ENCODE measurements around the gene RNF187.

RNF187 gene

GRCh38 chr1:228541725-228542124 is 54.5 kb downstream of the RNF187 start:
- Histone ChIP-seq H3K4me1 (ENCODE audit: control insufficient read depth, insufficient read depth, low read length) (no peaks in the 10 kb centered on the region), H3K4me3 (ENCODE audit: low read length) (no peak overlapping the region), H3K27me3 (replicated peaks; ENCODE audit: control insufficient read depth, insufficient read depth, low read length) (peaks cover 12% of the 10 kb centered on the region), H3K36me3 (ENCODE audit: control insufficient read depth, insufficient read depth, low read length, severe bottlenecking) (no peaks in the 10 kb centered on the region), H3K9me3 (ENCODE audit: control insufficient read depth, low read length) (peaks cover 14% of the 10 kb centered on the region), H3K9ac (ENCODE audit: low read length) (no peak overlapping the region)
- no peak for DNase-seq (ENCODE audit: low read depth)

- no peaks in the 10 kb centered on the region for H3K36me3 ChIP-seq (ENCODE audit: control insufficient read depth, insufficient read depth, low read length, severe bottlenecking)
- H3K9ac ChIP-seq (ENCODE audit: low read length), result no peak overlapping the region
- H3K27me3 ChIP-seq (replicated peaks; ENCODE audit: control insufficient read depth, insufficient read depth, low read length), result peaks cover 12% of the 10 kb centered on the region
- peaks cover 7% of the 10 kb centered on the region for H3K9me3 ChIP-seq (ENCODE audit: control insufficient read depth, low read length)
- H3K4me3 ChIP-seq (ENCODE audit: low read length), result no peak overlapping the region
- DNase-seq (ENCODE audit: low read depth), result no peak
- no peaks in the 10 kb centered on the region for H3K4me1 ChIP-seq (ENCODE audit: control insufficient read depth, insufficient read depth, low read length)
These were observed 55.2 kb downstream of the RNF187 start for GRCh38 chr1:228542376-228542775.

GRCh38 chr1:228542981-228543380 is 55.8 kb downstream of the RNF187 start:
- Histone ChIP-seq H3K9ac (ENCODE audit: low read length) (no peak overlapping the region), H3K36me3 (ENCODE audit: control insufficient read depth, insufficient read depth, low read length, severe bottlenecking) (no peaks in the 10 kb centered on the region), H3K4me1 (ENCODE audit: control insufficient read depth, insufficient read depth, low read length) (no peaks in the 10 kb centered on the region), H3K9me3 (ENCODE audit: control insufficient read depth, low read length) (peaks cover 3% of the 10 kb centered on the region), H3K4me3 (ENCODE audit: low read length) (no peak overlapping the region), H3K27me3 (replicated peaks; ENCODE audit: control insufficient read depth, insufficient read depth, low read length) (peaks cover 12% of the 10 kb centered on the region)
- DNase-seq (ENCODE audit: low read depth), result no peak

GRCh38 chr1:228543396-228543795 is 56.2 kb downstream of the RNF187 start:
- no peak for DNase-seq (ENCODE audit: low read depth)
- H3K9ac ChIP-seq (ENCODE audit: low read length), result no peak overlapping the region
- no peaks in the 10 kb centered on the region for H3K36me3 ChIP-seq (ENCODE audit: control insufficient read depth, insufficient read depth, low read length, severe bottlenecking)
- no peaks in the 10 kb centered on the region for H3K9me3 ChIP-seq (ENCODE audit: control insufficient read depth, low read length)
- H3K27me3 ChIP-seq (replicated peaks; ENCODE audit: control insufficient read depth, insufficient read depth, low read length), result peaks cover 12% of the 10 kb centered on the region
- H3K4me3 ChIP-seq (ENCODE audit: low read length), result no peak overlapping the region
- H3K4me1 ChIP-seq (ENCODE audit: control insufficient read depth, insufficient read depth, low read length), result no peaks in the 10 kb centered on the region

- H3K9me3 ChIP-seq (ENCODE audit: control insufficient read depth, low read length), result no peaks in the 10 kb centered on the region
These were observed 57.1 kb downstream of the RNF187 start for GRCh38 chr1:228544021-228544850.

GRCh38 chr1:228544921-228545591 is 57.9 kb downstream of the RNF187 start:
- Histone ChIP-seq H3K9ac (ENCODE audit: low read length) (no peak overlapping the region), H3K9me3 (ENCODE audit: control insufficient read depth, low read length) (no peaks in the 10 kb centered on the region), H3K27me3 (replicated peaks; ENCODE audit: control insufficient read depth, insufficient read depth, low read length) (peaks cover 12% of the 10 kb centered on the region), H3K36me3 (ENCODE audit: control insufficient read depth, insufficient read depth, low read length, severe bottlenecking) (no peaks in the 10 kb centered on the region), H3K4me3 (ENCODE audit: low read length) (no peak overlapping the region), H3K4me1 (ENCODE audit: control insufficient read depth, insufficient read depth, low read length) (no peaks in the 10 kb centered on the region)
- DNase-seq (ENCODE audit: low read depth), result no peak

More at GRCh38 chr1:228544021-228544850, 57.1 kb downstream of the RNF187 start:
- H3K9ac ChIP-seq (ENCODE audit: low read length), result no peak overlapping the region
- H3K4me1 ChIP-seq (ENCODE audit: control insufficient read depth, insufficient read depth, low read length), result no peaks in the 10 kb centered on the region
- no peaks in the 10 kb centered on the region for H3K36me3 ChIP-seq (ENCODE audit: control insufficient read depth, insufficient read depth, low read length, severe bottlenecking)
- peaks cover 12% of the 10 kb centered on the region for H3K27me3 ChIP-seq (replicated peaks; ENCODE audit: control insufficient read depth, insufficient read depth, low read length)
- H3K4me3 ChIP-seq (ENCODE audit: low read length), result no peak overlapping the region
- no peak for DNase-seq (ENCODE audit: low read depth)

Measured in adipocyte (in vitro differentiated cells).